GM23338 (cell line): ENCODE results near the gene SERAC1. TPM values are rescaled to one million over a fixed set of nuclear protein-coding genes. Genes with fewer than 3 reads are reported as not detected.
"Not testable (repeated sequence)": the region's sequence is repeated elsewhere in the genome, so short reads cannot be mapped to it uniquely, and the experiment has no call there.

Experiments
- ATAC-seq: fragments of 200-7000 bp; cut with Tn5 transposase; 3 replicates; pipeline ENCODE4 v1.9.1; 2020
- DNase-seq: peaks from one replicate; pipeline ENCODE4 v3.0.0-alpha.2; 2015; ENCODE audit warnings: low spot score
- H2AFZ ChIP-seq: fragments of 200-600 bp; sonication (generic); 2 replicates; pipeline ENCODE4 v1.8.0; 2016; ENCODE audit warnings: antibody characterized with exemption, mild to moderate bottlenecking, moderate library complexity
- H3F3A ChIP-seq: fragments of 200-600 bp; sonication (generic); replicated peaks from 2 replicates; pipeline ENCODE4 v1.8.0; 2017; ENCODE audit warnings: antibody characterized with exemption, mixed run types, low read depth
- H3K27ac ChIP-seq: fragments of 200-600 bp; sonication (generic); 2 replicates; pipeline ENCODE4 v1.6.1; 2016; ENCODE audit warnings: low read depth
- H3K27me3 ChIP-seq: fragments of 200-600 bp; sonication (generic); 2 replicates; pipeline ENCODE4 v1.8.0; 2016; ENCODE audit warnings: mild to moderate bottlenecking, mixed run types, moderate library complexity; ENCODE audit not compliant: insufficient read depth
- H3K36me3 ChIP-seq: fragments of 200-600 bp; sonication (generic); 2 replicates; pipeline ENCODE4 v1.8.0; 2016; ENCODE audit warnings: mild to moderate bottlenecking; ENCODE audit not compliant: insufficient read depth
- H3K4me1 ChIP-seq: fragments of 200-600 bp; sonication (generic); 2 replicates; pipeline ENCODE4 v1.8.0; 2016; ENCODE audit warnings: mild to moderate bottlenecking, moderate library complexity; ENCODE audit not compliant: insufficient read depth
- H3K4me2 ChIP-seq: fragments of 200-600 bp; sonication (generic); 2 replicates; pipeline ENCODE4 v1.7.1; 2017; ENCODE audit warnings: mixed run types
- H3K4me3 ChIP-seq: fragments of 200-600 bp; sonication (generic); 2 replicates; pipeline ENCODE4 v1.6.1; 2016; ENCODE audit warnings: mixed run types
- H3K79me2 ChIP-seq: fragments of 200-600 bp; sonication (generic); replicated peaks from 2 replicates; pipeline ENCODE4 v1.8.0; 2017; ENCODE audit warnings: mild to moderate bottlenecking; ENCODE audit not compliant: insufficient read depth
- H3K9me2 ChIP-seq: fragments of 200-600 bp; sonication (generic); 2 replicates; pipeline ENCODE4 v1.8.0; 2017; ENCODE audit not compliant: insufficient read depth
- H4K20me1 ChIP-seq: fragments of 200-600 bp; sonication (generic); replicated peaks from 2 replicates; pipeline ENCODE4 v1.8.0; 2017; ENCODE audit warnings: mild to moderate bottlenecking; ENCODE audit not compliant: insufficient read depth
- H3K27ac Mint-ChIP-seq: 2 replicates; pipeline ENCODE4 v1.8.0; 2020; ENCODE audit warnings: inconsistent platforms, mild to moderate bottlenecking, moderate library complexity, mixed read lengths
- H3K27me3 Mint-ChIP-seq: 3 replicates; pipeline ENCODE4 v1.8.0; 2022; ENCODE audit warnings: low read depth, mild to moderate bottlenecking, moderate library complexity, mixed read lengths, inconsistent platforms; ENCODE audit not compliant: insufficient read depth, poor library complexity
- H3K36me3 Mint-ChIP-seq: 3 replicates; pipeline ENCODE4 v1.8.0; 2021; ENCODE audit warnings: low read depth, mild to moderate bottlenecking, inconsistent platforms, moderate library complexity, mixed read lengths
- H3K4me1 Mint-ChIP-seq: 3 replicates; pipeline ENCODE4 v1.8.0; 2020; ENCODE audit warnings: mild to moderate bottlenecking, inconsistent platforms, mixed read lengths
- H3K4me3 Mint-ChIP-seq: 3 replicates; pipeline ENCODE4 v1.8.0; 2021; ENCODE audit warnings: moderate library complexity, mild to moderate bottlenecking, inconsistent platforms, mixed read lengths
- H3K9me3 Mint-ChIP-seq: 3 replicates; pipeline ENCODE4 v1.8.0; 2020; ENCODE audit warnings: moderate library complexity, mild to moderate bottlenecking, inconsistent platforms, mixed read lengths
- JUNB ChIP-seq: IDR thresholded peaks from one replicate; pipeline ENCODE4 v1.6.1; 2016; ENCODE audit warnings: antibody characterized with exemption; ENCODE audit not compliant: unreplicated experiment
- ZNF331 ChIP-seq: fragments of 250-450 bp; sonication (Bioruptor Pico); IDR thresholded peaks from 2 replicates; pipeline ENCODE4 v1.5.0; 2020; ENCODE audit warnings: low read depth, mild to moderate bottlenecking, moderate library complexity
- polyA plus RNA-seq: library from polyadenylated mRNA; unstranded; fragments of >200 nt; fragmentation: Nextera tagmentation; extraction: Ambion mirVana; gene quantifications from 2 replicates; pipeline ENCODE4 v1.2.1, GENCODE V29; 2016
- total RNA-seq: library from RNA; depleted of rRNA; stranded (reverse); fragments of >200 nt; shearing (Covaris generic); gene quantifications from 2 replicates; pipeline ENCODE4 v1.2.3, GENCODE V29; 2014
- TF ChIP-seq, protein P1 (sequence below), 2 experiments: fragments of 200-600 bp in 1 of 2; sonication (generic) in 1 of 2; conservative IDR thresholded peaks; 2 replicates each; pipeline versions ENCODE4 v1.5.1 to v1.6.1; 2016 to 2017; ENCODE audit warnings: antibody characterized with exemption in 2 of 2, low read depth in 2 of 2, mild to moderate bottlenecking in 2 of 2, moderate library complexity in 1 of 2
- TF ChIP-seq, protein P2 (sequence below): IDR thresholded peaks from 2 replicates; pipeline ENCODE4 v1.6.1; 2016; ENCODE audit warnings: antibody characterized with exemption
- TF ChIP-seq, protein P3 (sequence below): fragments of 250-450 bp; sonication (Bioruptor Pico); IDR thresholded peaks from 2 replicates; pipeline ENCODE4 v1.5.0; 2020; ENCODE audit warnings: mild to moderate bottlenecking, moderate library complexity

SERAC1 gene
- total and polyA plus RNA-seq, 2 experiments from 2014 or later = 5.1 to 8.4 TPM

GRCh38 chr6:158172001-158172400 lies 3.9 kb upstream of the SERAC1 start (continued):
- TF ChIP-seq, protein P1, sequence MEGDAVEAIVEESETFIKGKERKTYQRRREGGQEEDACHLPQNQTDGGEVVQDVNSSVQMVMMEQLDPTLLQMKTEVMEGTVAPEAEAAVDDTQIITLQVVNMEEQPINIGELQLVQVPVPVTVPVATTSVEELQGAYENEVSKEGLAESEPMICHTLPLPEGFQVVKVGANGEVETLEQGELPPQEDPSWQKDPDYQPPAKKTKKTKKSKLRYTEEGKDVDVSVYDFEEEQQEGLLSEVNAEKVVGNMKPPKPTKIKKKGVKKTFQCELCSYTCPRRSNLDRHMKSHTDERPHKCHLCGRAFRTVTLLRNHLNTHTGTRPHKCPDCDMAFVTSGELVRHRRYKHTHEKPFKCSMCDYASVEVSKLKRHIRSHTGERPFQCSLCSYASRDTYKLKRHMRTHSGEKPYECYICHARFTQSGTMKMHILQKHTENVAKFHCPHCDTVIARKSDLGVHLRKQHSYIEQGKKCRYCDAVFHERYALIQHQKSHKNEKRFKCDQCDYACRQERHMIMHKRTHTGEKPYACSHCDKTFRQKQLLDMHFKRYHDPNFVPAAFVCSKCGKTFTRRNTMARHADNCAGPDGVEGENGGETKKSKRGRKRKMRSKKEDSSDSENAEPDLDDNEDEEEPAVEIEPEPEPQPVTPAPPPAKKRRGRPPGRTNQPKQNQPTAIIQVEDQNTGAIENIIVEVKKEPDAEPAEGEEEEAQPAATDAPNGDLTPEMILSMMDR (conservative IDR thresholded peaks at IDR 0.05; ENCODE audit: low read depth in 2 of 2) = no peak
- TF ChIP-seq JUNB = no peak
- TF ChIP-seq, protein P2, sequence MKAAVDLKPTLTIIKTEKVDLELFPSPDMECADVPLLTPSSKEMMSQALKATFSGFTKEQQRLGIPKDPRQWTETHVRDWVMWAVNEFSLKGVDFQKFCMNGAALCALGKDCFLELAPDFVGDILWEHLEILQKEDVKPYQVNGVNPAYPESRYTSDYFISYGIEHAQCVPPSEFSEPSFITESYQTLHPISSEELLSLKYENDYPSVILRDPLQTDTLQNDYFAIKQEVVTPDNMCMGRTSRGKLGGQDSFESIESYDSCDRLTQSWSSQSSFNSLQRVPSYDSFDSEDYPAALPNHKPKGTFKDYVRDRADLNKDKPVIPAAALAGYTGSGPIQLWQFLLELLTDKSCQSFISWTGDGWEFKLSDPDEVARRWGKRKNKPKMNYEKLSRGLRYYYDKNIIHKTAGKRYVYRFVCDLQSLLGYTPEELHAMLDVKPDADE = no peak

- no peak overlapping the region for H2AFZ ChIP-seq
- no peak overlapping the region for H3K4me3 ChIP-seq
- H3K27ac ChIP-seq = peak overlapping the region; percentile 73; the same call in 1 of the 2 replicates
- H3K27me3 ChIP-seq = peaks cover 16% of the 10 kb centered on the region
- H3F3A ChIP-seq = peaks cover 3% of the 10 kb centered on the region; the same call in 1 of the 2 replicates
- Mint-ChIP-seq H3K27me3 (peaks cover 12% of the 10 kb centered on the region), H3K4me1 (peaks cover 23% of the 10 kb centered on the region; the same call in 2 of the 3 replicates), H3K9me3 (0 out of 3 replicates have a peak, but pooled peaks cover 2% of the 10 kb centered on the region), H3K4me3 (no peak overlapping the region), H3K27ac (no peak overlapping the region), H3K36me3 (peaks cover 3% of the 10 kb centered on the region; the same call in 1 of the 3 replicates)
- H3K79me2 ChIP-seq = 0 out of 2 replicates have a peak, but pooled peaks cover 3% of the 10 kb centered on the region
- H3K36me3 ChIP-seq = no peaks in the 10 kb centered on the region
- ATAC-seq (no peak), DNase-seq (peak; percentile 34)
- no peak for TF ChIP-seq ZNF331 (CRISPR knock-in tag)
- TF ChIP-seq, protein P3, sequence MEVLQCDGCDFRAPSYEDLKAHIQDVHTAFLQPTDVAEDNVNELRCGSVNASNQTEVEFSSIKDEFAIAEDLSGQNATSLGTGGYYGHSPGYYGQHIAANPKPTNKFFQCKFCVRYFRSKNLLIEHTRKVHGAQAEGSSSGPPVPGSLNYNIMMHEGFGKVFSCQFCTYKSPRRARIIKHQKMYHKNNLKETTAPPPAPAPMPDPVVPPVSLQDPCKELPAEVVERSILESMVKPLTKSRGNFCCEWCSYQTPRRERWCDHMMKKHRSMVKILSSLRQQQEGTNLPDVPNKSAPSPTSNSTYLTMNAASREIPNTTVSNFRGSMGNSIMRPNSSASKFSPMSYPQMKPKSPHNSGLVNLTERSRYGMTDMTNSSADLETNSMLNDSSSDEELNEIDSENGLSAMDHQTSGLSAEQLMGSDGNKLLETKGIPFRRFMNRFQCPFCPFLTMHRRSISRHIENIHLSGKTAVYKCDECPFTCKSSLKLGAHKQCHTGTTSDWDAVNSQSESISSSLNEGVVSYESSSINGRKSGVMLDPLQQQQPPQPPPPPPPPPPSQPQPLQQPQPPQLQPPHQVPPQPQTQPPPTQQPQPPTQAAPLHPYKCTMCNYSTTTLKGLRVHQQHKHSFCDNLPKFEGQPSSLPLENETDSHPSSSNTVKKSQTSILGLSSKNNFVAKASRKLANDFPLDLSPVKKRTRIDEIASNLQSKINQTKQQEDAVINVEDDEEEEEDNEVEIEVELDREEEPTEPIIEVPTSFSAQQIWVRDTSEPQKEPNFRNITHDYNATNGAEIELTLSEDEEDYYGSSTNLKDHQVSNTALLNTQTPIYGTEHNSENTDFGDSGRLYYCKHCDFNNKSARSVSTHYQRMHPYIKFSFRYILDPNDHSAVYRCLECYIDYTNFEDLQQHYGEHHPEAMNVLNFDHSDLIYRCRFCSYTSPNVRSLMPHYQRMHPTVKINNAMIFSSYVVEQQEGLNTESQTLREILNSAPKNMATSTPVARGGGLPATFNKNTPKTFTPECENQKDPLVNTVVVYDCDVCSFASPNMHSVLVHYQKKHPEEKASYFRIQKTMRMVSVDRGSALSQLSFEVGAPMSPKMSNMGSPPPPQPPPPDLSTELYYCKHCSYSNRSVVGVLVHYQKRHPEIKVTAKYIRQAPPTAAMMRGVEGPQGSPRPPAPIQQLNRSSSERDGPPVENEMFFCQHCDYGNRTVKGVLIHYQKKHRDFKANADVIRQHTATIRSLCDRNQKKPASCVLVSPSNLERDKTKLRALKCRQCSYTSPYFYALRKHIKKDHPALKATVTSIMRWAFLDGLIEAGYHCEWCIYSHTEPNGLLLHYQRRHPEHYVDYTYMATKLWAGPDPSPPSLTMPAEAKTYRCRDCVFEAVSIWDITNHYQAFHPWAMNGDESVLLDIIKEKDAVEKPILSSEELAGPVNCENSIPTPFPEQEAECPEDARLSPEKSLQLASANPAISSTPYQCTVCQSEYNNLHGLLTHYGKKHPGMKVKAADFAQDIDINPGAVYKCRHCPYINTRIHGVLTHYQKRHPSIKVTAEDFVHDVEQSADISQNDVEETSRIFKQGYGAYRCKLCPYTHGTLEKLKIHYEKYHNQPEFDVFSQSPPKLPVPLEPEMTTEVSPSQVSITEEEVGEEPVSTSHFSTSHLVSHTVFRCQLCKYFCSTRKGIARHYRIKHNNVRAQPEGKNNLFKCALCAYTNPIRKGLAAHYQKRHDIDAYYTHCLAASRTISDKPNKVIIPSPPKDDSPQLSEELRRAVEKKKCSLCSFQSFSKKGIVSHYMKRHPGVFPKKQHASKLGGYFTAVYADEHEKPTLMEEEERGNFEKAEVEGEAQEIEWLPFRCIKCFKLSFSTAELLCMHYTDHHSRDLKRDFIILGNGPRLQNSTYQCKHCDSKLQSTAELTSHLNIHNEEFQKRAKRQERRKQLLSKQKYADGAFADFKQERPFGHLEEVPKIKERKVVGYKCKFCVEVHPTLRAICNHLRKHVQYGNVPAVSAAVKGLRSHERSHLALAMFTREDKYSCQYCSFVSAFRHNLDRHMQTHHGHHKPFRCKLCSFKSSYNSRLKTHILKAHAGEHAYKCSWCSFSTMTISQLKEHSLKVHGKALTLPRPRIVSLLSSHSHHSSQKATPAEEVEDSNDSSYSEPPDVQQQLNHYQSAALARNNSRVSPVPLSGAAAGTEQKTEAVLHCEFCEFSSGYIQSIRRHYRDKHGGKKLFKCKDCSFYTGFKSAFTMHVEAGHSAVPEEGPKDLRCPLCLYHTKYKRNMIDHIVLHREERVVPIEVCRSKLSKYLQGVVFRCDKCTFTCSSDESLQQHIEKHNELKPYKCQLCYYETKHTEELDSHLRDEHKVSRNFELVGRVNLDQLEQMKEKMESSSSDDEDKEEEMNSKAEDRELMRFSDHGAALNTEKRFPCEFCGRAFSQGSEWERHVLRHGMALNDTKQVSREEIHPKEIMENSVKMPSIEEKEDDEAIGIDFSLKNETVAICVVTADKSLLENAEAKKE = no peak
- H3K4me1 ChIP-seq = peaks cover 17% of the 10 kb centered on the region; the same call in 1 of the 2 replicates
- peaks cover 6% of the 10 kb centered on the region; the same call in 1 of the 2 replicates for H4K20me1 ChIP-seq
- no peak overlapping the region for H3K4me2 ChIP-seq
- H3K9me2 ChIP-seq = no peaks in the 10 kb centered on the region
Measured at GRCh38 chr6:158170656-158171081, 2.6 kb upstream of the SERAC1 start.

DNA sequence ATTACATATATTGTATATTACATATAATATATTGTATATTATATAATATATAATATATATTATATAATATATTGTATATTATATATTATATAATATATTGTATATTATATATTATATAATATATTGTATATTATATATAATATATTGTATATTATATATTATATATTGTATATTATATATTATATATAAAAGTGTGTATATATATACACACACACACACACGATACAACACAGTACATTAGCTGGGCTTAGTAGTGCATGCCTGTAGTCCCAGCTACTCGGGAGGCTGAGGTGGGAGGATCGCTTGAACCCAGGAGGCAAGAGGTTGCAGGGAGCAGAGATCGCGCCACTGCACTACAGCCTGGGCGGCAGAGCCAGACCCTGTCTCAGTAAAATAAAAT lies 1.6 kb upstream of the SERAC1 start:
- H3K27me3 ChIP-seq = peaks cover 18% of the 10 kb centered on the region
- not testable (repeated sequence) for H3K9me3 Mint-ChIP-seq, DNase-seq, H3F3A ChIP-seq, H3K36me3 Mint-ChIP-seq, H3K4me2 ChIP-seq, H3K27ac ChIP-seq, H3K79me2 ChIP-seq, H3K4me3 ChIP-seq, ATAC-seq, H3K27ac Mint-ChIP-seq, H3K4me3 Mint-ChIP-seq, H4K20me1 ChIP-seq, H2AFZ ChIP-seq, H3K36me3 ChIP-seq, H3K9me2 ChIP-seq
- Mint-ChIP-seq H3K4me1 (peaks cover 23% of the 10 kb centered on the region; the same call in 2 of the 3 replicates), H3K27me3 (peaks cover 12% of the 10 kb centered on the region)
- H3K4me1 ChIP-seq = peaks cover 17% of the 10 kb centered on the region; the same call in 1 of the 2 replicates
